WERI-Rb-1 (cell line): ENCODE results near the gene AGRN.

Experiments used
- DNase-seq: peaks from one replicate; pipeline ENCODE4 v3.0.0-alpha.2; 2020
- H3K27ac ChIP-seq: fragments of 250-450 bp; sonication (Bioruptor Pico); 2 replicates; pipeline ENCODE4 v1.5.1; 2020; ENCODE audit warnings: mild to moderate bottlenecking, moderate library complexity
- H3K27me3 ChIP-seq: fragments of 250-450 bp; sonication (Bioruptor Pico); 2 replicates; pipeline ENCODE4 v1.5.1; 2021; ENCODE audit warnings: mild to moderate bottlenecking, low read depth, moderate library complexity; ENCODE audit not compliant: insufficient read depth, severe bottlenecking
- H3K36me3 ChIP-seq: fragments of 250-450 bp; sonication (Bioruptor Pico); 2 replicates; pipeline ENCODE4 v1.5.1; 2020; ENCODE audit warnings: mild to moderate bottlenecking, moderate library complexity
- H3K4me3 ChIP-seq: 2 replicates; pipeline ENCODE4 v1.5.1; 2011; ENCODE audit warnings: low read depth, mild to moderate bottlenecking, control low read depth, low read length
- H3K9me3 ChIP-seq: fragments of 250-450 bp; sonication (Bioruptor Pico); 2 replicates; pipeline ENCODE4 v1.5.1; 2021; ENCODE audit warnings: mild to moderate bottlenecking, moderate library complexity; ENCODE audit not compliant: severe bottlenecking
- TF ChIP-seq, protein P1 (sequence below): IDR thresholded peaks from 2 replicates; pipeline ENCODE4 v1.5.1; 2011; ENCODE audit warnings: low read depth, mild to moderate bottlenecking, control low read depth, inconsistent platforms, low read length

The AGRN gene

DNA sequence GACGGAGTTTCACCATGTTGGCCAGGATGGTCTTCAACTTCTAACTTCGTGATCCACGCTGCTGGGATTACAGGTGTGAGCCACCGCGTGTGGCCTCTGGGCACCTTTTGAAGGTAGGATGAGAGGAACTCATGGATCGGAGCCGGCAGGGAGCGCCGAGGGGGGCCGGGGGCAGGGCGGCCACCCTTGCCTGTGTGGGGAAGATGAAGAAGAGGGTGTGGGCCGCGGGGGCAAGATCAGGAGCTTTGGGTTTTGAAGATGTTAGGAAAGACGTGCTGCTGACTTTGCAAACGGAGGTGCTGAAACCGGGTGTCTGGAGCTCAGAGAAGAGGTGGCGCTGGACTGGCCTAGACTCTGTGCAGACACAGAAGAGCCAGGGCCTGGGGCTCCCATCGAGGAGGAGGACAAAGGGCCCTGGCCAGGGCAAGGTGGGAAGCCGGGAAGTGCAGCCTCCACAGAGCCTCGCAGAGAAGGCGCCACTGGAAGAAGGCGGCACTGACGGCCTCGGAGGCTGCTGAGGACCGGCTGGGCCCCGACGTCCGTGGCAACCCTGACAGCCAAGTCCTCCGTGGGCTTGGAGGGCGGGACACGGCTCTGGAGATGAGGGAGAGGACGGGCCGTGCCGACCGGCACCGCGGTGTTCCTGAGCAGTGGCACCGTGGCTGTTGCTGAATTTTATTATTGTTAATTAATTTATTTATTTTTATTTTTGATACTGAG, 40.5 kb downstream of the AGRN start:
- H3K4me3 ChIP-seq: no peak overlapping the region

DNA sequence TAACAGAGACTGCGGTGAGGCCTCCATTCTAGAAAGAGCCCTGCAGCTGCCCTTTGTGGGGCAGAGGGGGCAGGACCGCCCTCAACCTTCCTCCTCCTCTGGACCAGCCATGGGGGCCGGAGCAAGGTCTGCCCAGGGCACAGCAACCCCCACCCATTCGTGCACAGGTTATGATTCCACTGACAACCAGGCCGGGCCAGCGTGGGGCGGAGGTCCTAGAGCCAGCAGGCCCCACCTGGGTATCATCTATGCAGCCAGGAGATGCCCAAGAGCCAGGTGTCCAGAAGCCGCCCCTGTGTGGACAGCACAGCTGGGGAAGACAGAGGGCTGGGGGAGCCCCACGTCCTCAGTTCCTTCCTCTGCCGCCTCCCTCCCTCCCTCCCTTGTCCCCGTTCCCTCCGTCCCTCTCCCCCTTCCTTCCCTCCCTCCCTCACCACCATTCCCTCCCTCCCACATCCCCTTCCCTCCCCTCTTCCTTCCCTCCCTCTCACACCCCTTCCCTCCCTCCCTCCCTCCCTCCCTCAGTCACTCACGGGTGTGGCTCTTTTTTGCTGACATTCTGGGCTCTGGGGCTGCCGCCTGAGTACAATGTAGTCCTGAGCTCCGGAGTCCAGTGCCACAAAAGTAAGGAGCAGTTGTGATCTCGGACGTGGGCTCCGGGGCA, 41.9 kb downstream of the AGRN start:
- H3K36me3 ChIP-seq: no peaks in the 10 kb centered on the region
- DNase-seq: no peak
- peaks cover 17% of the 10 kb centered on the region for H3K27me3 ChIP-seq
- no peak overlapping the region for H3K4me3 ChIP-seq
- TF ChIP-seq, protein P1, sequence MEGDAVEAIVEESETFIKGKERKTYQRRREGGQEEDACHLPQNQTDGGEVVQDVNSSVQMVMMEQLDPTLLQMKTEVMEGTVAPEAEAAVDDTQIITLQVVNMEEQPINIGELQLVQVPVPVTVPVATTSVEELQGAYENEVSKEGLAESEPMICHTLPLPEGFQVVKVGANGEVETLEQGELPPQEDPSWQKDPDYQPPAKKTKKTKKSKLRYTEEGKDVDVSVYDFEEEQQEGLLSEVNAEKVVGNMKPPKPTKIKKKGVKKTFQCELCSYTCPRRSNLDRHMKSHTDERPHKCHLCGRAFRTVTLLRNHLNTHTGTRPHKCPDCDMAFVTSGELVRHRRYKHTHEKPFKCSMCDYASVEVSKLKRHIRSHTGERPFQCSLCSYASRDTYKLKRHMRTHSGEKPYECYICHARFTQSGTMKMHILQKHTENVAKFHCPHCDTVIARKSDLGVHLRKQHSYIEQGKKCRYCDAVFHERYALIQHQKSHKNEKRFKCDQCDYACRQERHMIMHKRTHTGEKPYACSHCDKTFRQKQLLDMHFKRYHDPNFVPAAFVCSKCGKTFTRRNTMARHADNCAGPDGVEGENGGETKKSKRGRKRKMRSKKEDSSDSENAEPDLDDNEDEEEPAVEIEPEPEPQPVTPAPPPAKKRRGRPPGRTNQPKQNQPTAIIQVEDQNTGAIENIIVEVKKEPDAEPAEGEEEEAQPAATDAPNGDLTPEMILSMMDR: no peak
- H3K9me3 ChIP-seq: no peaks in the 10 kb centered on the region
- H3K27ac ChIP-seq: no peak overlapping the region

More for the DNA sequence above, 40.5 kb downstream of the AGRN start:
- Histone ChIP-seq H3K27me3 (peaks cover 17% of the 10 kb centered on the region), H3K9me3 (no peaks in the 10 kb centered on the region), H3K27ac (no peak overlapping the region), H3K36me3 (no peaks in the 10 kb centered on the region; the same call in 1 of the 2 replicates)
- TF ChIP-seq, protein P1: no peak
- no peak for DNase-seq

DNA sequence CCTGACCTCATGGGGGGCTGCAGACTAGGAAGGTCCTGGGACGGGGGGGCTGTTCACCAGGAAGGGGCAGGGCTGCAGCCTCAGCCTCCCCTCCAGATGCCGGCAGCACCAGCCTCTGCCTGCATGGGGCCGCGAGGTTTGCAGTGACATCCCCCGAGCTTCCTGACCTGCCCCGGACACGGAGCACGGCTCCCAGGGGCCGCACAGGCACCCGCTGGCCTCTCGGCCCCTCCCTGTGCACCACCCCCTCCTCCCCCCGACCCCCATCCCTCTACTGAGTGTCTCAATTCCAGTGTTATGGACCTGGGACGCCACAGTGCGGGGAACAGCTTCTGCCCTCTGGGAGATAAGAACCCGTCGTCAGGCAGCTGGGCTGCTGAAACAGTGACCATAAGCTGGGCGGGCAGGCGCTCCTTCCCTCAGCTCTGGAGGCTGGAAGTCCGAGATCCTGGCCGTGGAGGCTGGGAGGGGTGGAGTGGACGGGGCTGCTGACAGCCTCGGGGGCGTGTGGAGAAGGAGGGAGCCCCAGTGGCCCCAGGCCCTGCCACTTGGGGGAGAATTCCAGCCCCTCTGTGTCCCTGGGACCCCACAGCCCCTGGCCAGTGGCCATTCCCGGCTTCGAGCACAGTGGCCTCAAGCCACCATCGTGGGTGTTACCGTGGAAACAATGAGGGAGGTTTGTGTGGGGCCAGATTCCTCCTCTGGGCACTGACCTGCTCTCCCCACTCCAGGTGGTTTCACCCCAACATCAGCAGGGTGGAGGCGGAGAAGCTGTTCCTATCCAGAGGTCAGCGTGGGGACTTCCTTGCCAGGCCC, 42.6 kb downstream of the AGRN start:
- no peak overlapping the region for H3K4me3 ChIP-seq
- TF ChIP-seq, protein P1: no peak
- no peaks in the 10 kb centered on the region for H3K36me3 ChIP-seq
- peaks cover 17% of the 10 kb centered on the region for H3K27me3 ChIP-seq
- peak; percentile 44 for DNase-seq
- no peaks in the 10 kb centered on the region for H3K9me3 ChIP-seq
- H3K27ac ChIP-seq: no peak overlapping the region

DNA sequence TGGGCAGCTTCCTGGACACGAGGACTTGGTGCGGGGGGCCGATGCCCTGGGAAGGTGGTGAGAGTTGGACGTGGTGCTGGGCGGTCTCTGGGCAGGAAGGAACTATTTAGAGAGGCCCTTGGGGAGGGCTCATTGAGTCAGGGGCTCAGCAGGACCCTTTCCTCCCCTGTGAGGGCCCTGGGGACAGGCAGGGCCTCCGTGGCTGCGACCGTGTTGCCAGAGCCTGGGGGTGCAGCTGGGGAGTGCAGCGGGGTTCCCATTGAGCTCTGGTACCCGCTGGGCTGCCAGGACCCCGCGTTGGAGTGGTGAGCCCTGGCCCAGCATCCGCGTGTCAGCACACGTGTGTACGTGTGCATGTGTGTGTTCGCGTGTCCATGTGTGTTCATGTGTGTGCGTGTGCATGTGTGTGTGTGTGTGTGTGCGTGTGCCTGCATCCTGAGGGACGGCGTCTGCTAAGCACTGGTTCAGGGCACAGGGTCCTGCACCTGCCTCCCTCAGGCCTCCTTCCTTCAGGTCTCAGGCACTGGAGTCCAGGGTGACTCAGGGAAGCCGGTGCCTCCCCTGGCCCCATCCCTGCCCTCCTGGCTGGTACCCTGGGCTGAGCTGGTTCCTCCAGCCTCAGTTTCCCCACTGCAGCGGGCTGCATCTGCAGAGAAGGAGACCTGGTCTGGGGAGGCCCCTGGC, 43.5 kb downstream of the AGRN start:
- no peaks in the 10 kb centered on the region for H3K9me3 ChIP-seq
- DNase-seq: no peak
- H3K27ac ChIP-seq: no peak overlapping the region
- TF ChIP-seq, protein P1: no peak
- H3K4me3 ChIP-seq: no peak overlapping the region
- no peaks in the 10 kb centered on the region for H3K36me3 ChIP-seq
- peaks cover 12% of the 10 kb centered on the region for H3K27me3 ChIP-seq

DNA sequence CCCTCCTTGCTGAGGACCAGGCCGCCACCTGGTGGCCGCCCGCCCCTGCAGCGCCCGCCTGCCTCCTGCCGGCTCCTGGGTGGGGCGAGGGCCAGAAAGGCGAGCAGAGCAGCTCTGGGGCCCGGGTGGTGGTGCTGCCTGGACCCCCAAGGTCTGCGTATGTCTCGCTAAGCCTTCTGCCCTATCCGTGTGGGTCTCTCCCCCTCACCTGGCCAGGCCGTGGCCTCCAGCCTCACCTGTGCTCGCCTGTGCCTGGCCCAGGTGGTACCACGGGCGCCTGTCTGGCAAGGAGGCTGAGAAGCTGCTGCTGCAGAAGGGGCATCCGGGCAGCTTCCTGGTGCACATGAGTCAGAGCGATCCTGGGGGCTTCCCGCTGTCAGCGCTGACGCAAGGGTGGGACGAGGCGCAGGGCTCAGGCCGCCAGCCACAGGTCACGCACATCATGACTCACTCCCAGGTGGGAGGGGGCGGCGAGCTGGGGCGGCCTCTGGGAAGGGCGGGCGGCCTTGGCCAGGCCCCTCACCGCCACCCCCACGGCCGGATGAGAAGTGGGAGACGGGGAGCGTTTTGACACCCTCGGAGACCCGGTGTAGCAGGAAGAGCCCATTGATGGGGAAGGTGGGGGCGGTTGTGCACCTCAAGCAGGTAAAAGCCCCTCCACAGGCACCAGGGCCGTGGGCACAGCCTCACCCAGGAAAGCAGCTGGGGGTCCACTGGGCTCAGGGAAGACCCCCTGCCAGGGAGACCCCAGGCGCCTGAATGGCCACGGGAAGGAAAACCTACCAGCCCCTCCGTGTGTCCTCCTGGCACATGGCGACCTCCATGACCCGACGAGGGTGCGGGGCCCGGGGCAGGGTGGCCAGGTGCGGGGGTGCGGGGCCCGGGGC, 44.3 kb downstream of the AGRN start:
- TF ChIP-seq, protein P1: peak; percentile 93
- peak; percentile 72 for DNase-seq
- H3K9me3 ChIP-seq: no peaks in the 10 kb centered on the region
- peaks cover 6% of the 10 kb centered on the region for H3K27me3 ChIP-seq
- H3K27ac ChIP-seq: no peak overlapping the region
- H3K4me3 ChIP-seq: no peak overlapping the region
- H3K36me3 ChIP-seq: no peaks in the 10 kb centered on the region
